K562 (cell line): Measurements from ENCODE around the gene HOXA9. TPM values are rescaled to one million over a fixed set of nuclear protein-coding genes. Genes with fewer than 3 reads are reported as not detected.
A peak's percentile ranks its signal among the peaks of the same experiment; 100 is the strongest.

Experiments used
- ATAC-seq: fragments of 200-7000 bp; cut with Tn5 transposase; 3 replicates; pipeline ENCODE4 v1.9.1; 2020; ENCODE audit warnings: moderate library complexity
- BruUV-seq: library from RNA; stranded (reverse); fragments of 400-500 nt; replicated peaks from 2 replicates; lab custom pipeline; 2021; lab: Mats Ljungman, UMichigan
- CTCF ChIA-PET: fragments of 300-600 bp; formaldehyde crosslinking; extraction: SDS; loops from one replicate; lab custom pipeline; 2021; ENCODE audit warnings: low intra/inter-chr PET ratio; lab: Yijun Ruan, JAX
- POLR2A ChIA-PET: fragments of 300-600, 350-650 bp; sonication (Branson Sonifier 250); formaldehyde crosslinking; extraction: SDS; loops from one replicate; lab custom pipeline; 2021; ENCODE audit warnings: antibody characterized with exemption, inconsistent platforms; lab: Yijun Ruan, JAX
- DNase-seq, 4 experiments: peaks; one replicate each; pipeline versions ENCODE4 v3.0.0 to v3.0.0-alpha.2; 2011 to 2018; ENCODE audit warnings: low spot score in 3 of 4, mixed read lengths in 3 of 4; ENCODE audit errors: extremely low read depth in 1 of 4
- FAIRE-seq: peaks from 2 replicates; lab custom pipeline; 2011; peaks lifted over from hg19 to GRCh38; lab: Jason Lieb, UNC
- H2AFZ ChIP-seq: 2 replicates; pipeline ENCODE4 v1.6.0; 2011; ENCODE audit warnings: low read depth, low read length, control low read depth, inconsistent platforms
- H3K27ac ChIP-seq: fragments of 200-600 bp; 3 replicates; pipeline ENCODE4 v1.8.0; 2011; ENCODE audit warnings: low read depth, mild to moderate bottlenecking, control low read depth, inconsistent platforms, low read length, moderate library complexity, mixed read lengths; ENCODE audit errors: extremely low read depth
- H3K27me3 ChIP-seq, 2 experiments: fragments of 300-600 bp in 1 of 2; 2 replicates in 1 of 2; 3 replicates in 1 of 2; pipeline versions ENCODE4 v1.6.0 to v1.8.0; 2011; ENCODE audit warnings: inconsistent platforms in 2 of 2, low read length in 2 of 2, mild to moderate bottlenecking in 1 of 2, mixed read lengths in 1 of 2, moderate library complexity in 1 of 2; ENCODE audit not compliant: control insufficient read depth in 2 of 2, insufficient read depth in 2 of 2
- H3K36me3 ChIP-seq: fragments of 300-600 bp; 3 replicates; pipeline ENCODE4 v1.8.0; 2011; ENCODE audit warnings: mild to moderate bottlenecking, low read length, inconsistent platforms; ENCODE audit not compliant: control insufficient read depth, insufficient read depth
- H3K4me1 ChIP-seq, 2 experiments: fragments of 200-600 bp in 1 of 2; replicated peaks in 1 of 2; 2 replicates in 1 of 2; 3 replicates in 1 of 2; pipeline versions ENCODE4 v1.5.1 to v1.8.0; 2011; ENCODE audit warnings: inconsistent platforms in 2 of 2, low read length in 2 of 2, mild to moderate bottlenecking in 1 of 2, mixed read lengths in 1 of 2, moderate library complexity in 1 of 2; ENCODE audit not compliant: control insufficient read depth in 2 of 2, insufficient read depth in 2 of 2
- H3K4me2 ChIP-seq: 2 replicates; pipeline ENCODE4 v1.6.1; 2011; ENCODE audit warnings: low read length, control low read depth, inconsistent platforms, mixed read lengths; ENCODE audit not compliant: insufficient read depth
- H3K4me3 ChIP-seq: fragments of 200-600 bp; sonication (generic), shearing (Covaris generic); 2 replicates; pipeline ENCODE4 v1.5.1; 2016; ENCODE audit warnings: control low read depth, inconsistent platforms
- H3K79me2 ChIP-seq: fragments of 200-600 bp; 3 replicates; pipeline ENCODE4 v1.8.0; 2011; ENCODE audit warnings: low read length, inconsistent platforms; ENCODE audit not compliant: control insufficient read depth, insufficient read depth
- H3K9ac ChIP-seq, 2 experiments: 2 replicates each; pipeline versions ENCODE4 v1.6.0 to v1.6.1; 2011; ENCODE audit warnings: low read depth in 2 of 2, low read length in 2 of 2, control low read depth in 1 of 2, inconsistent platforms in 1 of 2, mild to moderate bottlenecking in 1 of 2, mixed read lengths in 1 of 2; ENCODE audit not compliant: insufficient read depth in 1 of 2
- H3K9me1 ChIP-seq: one replicate; pipeline ENCODE4 v1.6.0; 2011; ENCODE audit warnings: inconsistent platforms, mild to moderate bottlenecking, low read length, moderate library complexity; ENCODE audit not compliant: control insufficient read depth, insufficient read depth
- H3K9me3 ChIP-seq: replicated peaks from 2 replicates; pipeline ENCODE4 v1.5.1; 2011; ENCODE audit warnings: low read depth, low read length, inconsistent platforms; ENCODE audit not compliant: control insufficient read depth, insufficient read depth
- H4K20me1 ChIP-seq: replicated peaks from 2 replicates; pipeline ENCODE4 v1.6.1; 2011; ENCODE audit warnings: low read length, inconsistent platforms, mixed read lengths; ENCODE audit not compliant: control insufficient read depth, insufficient read depth
- PTRF ChIP-seq: fragments of 450-650 bp; IDR thresholded peaks from 2 replicates; pipeline ENCODE4 v1.6.1; 2016; ENCODE audit warnings: mild to moderate bottlenecking, missing genetic modification characterization, missing compliant biosample characterization
- ZKSCAN8 ChIP-seq: fragments of 200-800 bp; sonication (Bioruptor generic); IDR thresholded peaks from 2 replicates; pipeline ENCODE4 v1.6.1; 2016; ENCODE audit warnings: missing genetic modification characterization, missing compliant biosample characterization
- WGBS: fragments of 100-300 bp; shearing (Covaris generic); methylation state at CpG from one replicate; pipeline ENCODE4 v1.1.6; 2016; ENCODE audit warnings: low coverage, mixed read lengths; ENCODE audit not compliant: insufficient coverage; ENCODE audit errors: missing lambda C conversion rate; 5-methylcytosine and 5-hydroxymethylcytosine counted together
- in situ Hi-C: fragments of 300-500 bp; cut with MboI; formaldehyde crosslinking; loops from 4 replicates; pipeline ENCODE4 v1.15.0; 2018; ENCODE audit warnings: inconsistent platforms, mixed read lengths
- intact Hi-C: fragments of 100-400 bp; cut with micrococcal nuclease; formaldehyde crosslinking; loops from 2 replicates; pipeline ENCODE4 v1.14.2; 2022
- polyA plus RNA-seq, 8 experiments: library from polyadenylated mRNA; depleted of rRNA in 4 of 8; stranded (reverse) in 5 of 8; unstranded in 3 of 8; fragments of >200 nt; fragmentation: Nextera tagmentation in 2 of 8; fragmentation: Illumina TruSeq in 1 of 8; extraction: Ambion mirVana in 2 of 8; extraction: Trizol in 1 of 8; gene quantifications; 2 replicates each; pipeline versions ENCODE4 v1.2.1 to v1.2.3, GENCODE V29; 2011 to 2014; ENCODE audit warnings: inconsistent platforms in 1 of 8, missing spikeins in 1 of 8
- total RNA-seq, 7 experiments: library from RNA; depleted of rRNA in 6 of 7; stranded (reverse); fragments of >200 nt in 6 of 7; fragmentation: Illumina TruSeq in 2 of 7; extraction: Trizol in 2 of 7; gene quantifications; 2 replicates each; pipeline versions ENCODE4 v1.2.1 to v1.2.3, GENCODE V29; 2011 to 2021; ENCODE audit warnings: low replicate concordance in 1 of 7

The HOXA9 gene
- total and polyA plus RNA-seq, 9 of the 15 experiments (the other 6 are each of a cell fraction or from before 2014, with no cell fraction given) = not detected

- in situ Hi-C loops = loop anchor here (5.0 to 10.0 kb wide), 4 partner anchors 375 to 817 kb away; no protein-coding TSS in a partner anchor
- Histone ChIP-seq H4K20me1 (0 out of 2 replicates have a peak, but pooled peaks cover 3% of the 10 kb centered on the region), H3K4me1 (peaks cover 0 to 13% of the 10 kb centered on the region in 2 experiments; a peak in 1 of 5 replicates), H3K9me3 (no peaks in the 10 kb centered on the region), H3K9me1 (no peaks in the 10 kb centered on the region), H3K79me2 (no peaks in the 10 kb centered on the region), H2AFZ (no peak within 1 kb of the TSS), H3K4me3 (no peak within 1 kb of the TSS), H3K9ac (no peak within 1 kb of the TSS), H3K4me2 (no peak within 1 kb of the TSS), H3K27me3 (peaks cover 40 to 60% of the 10 kb centered on the region in 2 experiments), H3K36me3 (no peaks in the 10 kb centered on the region), H3K27ac (no peak within 1 kb of the TSS)
- ATAC-seq = peak; percentile 63
- ChIA-PET CTCF (interaction anchor here (0.6 kb wide), 1 partner anchor 1492 kb away, joined by 3 read pairs; no protein-coding TSS in a partner anchor), POLR2A (interaction anchor here (0.5 kb wide), 1 partner anchor 705 kb away, joined by 3 read pairs; no protein-coding TSS in a partner anchor)
- intact Hi-C loops = loop anchor here (5.0 kb wide), 2 partner anchors 377 to 572 kb away; no protein-coding TSS in a partner anchor
- BruUV-seq = no TSS peak
- DNase-seq = peak in 3 of 4 experiments; percentile 5 to 61 (median 55)
- FAIRE-seq = no peak
- WGBS = 10% methylated on average over 29 of the region's 99 CpGs
- no peak for TF ChIP-seq PTRF
- no peak for TF ChIP-seq ZKSCAN8 (CRISPR knock-in tag)
Measured at GRCh38 chr7:27199849-27200760, 34.8 kb upstream of the HOXA9 start, which contains the start of gene HOXA13. TSS of gene HOXA13 (minus strand) at chr7:27200091. CDS start at chr7:27200077, 14 bp downstream.
